Right renal pelvis (tissue), 4 donors: ENCODE measurements around the gene GPR12. TPM values are rescaled to one million over a fixed set of nuclear protein-coding genes. Genes with fewer than 3 reads are reported as not detected.

Experiments used
- DNase-seq, 4 donors: peaks; one replicate each; pipeline ENCODE4 v3.0.0-alpha.2; 2013; ENCODE audit warnings: low read depth in 4 of 4, low spot score in 3 of 4, missing footprints in 1 of 4
- polyA plus RNA-seq, 4 donors: library from polyadenylated mRNA; unstranded; fragments of 120-200 nt; gene quantifications; one replicate each; pipeline ENCODE4 v1.2.1, GENCODE V29; 2013; ENCODE audit not compliant: insufficient read length in 4 of 4

Gene GPR12
- polyA plus RNA-seq, 4 donors, result not detected

- no peak for DNase-seq
Observed at GRCh38 chr13:26706381-26706780, 54.2 kb downstream of the GPR12 start.

GRCh38 chr13:26705536-26705935 is 55.0 kb downstream of the GPR12 start:
- no peak for DNase-seq

Other genes starting within 250 kb of the GPR12 start
- gene WASF3, start 203.1 kb downstream of the GPR12 start, polyA plus RNA-seq, result 10 to 100 TPM; 44.2 to 56.7 (median 51.1) TPM